Measurements from ENCODE around the gene RIMKLB.

DNA sequence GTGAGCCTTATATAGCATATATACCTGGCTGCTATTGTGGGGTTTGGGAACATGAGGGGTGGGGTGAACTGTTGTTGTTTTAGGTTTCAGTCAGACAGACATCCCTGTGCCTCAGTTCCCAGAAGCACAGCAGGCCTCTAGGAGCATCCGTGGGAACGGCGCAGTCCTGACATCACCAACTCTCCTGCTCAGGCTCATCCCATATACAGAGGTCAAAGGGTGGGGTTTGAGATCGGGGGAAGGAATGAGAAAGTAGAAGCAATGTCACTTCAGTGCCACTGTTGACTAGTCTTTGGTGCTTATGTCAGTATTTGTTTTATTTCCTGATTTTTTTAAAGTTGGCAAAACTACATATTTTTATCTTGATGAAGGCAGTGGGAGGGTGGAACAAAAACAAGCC is 81.5 kb downstream of the RIMKLB start:
- no peak for TF ChIP-seq ZBTB33 (IDR thresholded peaks at IDR 0.05; ENCODE audit: borderline replicate concordance, low read depth)
- TF ChIP-seq, protein P1, sequence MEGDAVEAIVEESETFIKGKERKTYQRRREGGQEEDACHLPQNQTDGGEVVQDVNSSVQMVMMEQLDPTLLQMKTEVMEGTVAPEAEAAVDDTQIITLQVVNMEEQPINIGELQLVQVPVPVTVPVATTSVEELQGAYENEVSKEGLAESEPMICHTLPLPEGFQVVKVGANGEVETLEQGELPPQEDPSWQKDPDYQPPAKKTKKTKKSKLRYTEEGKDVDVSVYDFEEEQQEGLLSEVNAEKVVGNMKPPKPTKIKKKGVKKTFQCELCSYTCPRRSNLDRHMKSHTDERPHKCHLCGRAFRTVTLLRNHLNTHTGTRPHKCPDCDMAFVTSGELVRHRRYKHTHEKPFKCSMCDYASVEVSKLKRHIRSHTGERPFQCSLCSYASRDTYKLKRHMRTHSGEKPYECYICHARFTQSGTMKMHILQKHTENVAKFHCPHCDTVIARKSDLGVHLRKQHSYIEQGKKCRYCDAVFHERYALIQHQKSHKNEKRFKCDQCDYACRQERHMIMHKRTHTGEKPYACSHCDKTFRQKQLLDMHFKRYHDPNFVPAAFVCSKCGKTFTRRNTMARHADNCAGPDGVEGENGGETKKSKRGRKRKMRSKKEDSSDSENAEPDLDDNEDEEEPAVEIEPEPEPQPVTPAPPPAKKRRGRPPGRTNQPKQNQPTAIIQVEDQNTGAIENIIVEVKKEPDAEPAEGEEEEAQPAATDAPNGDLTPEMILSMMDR (IDR thresholded peaks at IDR 0.05): no peak
- TF ChIP-seq EZH2phosphoT487 (IDR thresholded peaks at IDR 0.05; ENCODE audit: borderline replicate concordance, low read depth): no peak
- TF ChIP-seq SMC3 (IDR thresholded peaks at IDR 0.05; ENCODE audit: low read depth, low read length): no peak
- no peak for TF ChIP-seq ELF1 (IDR thresholded peaks at IDR 0.05)
- TF ChIP-seq SIN3A (IDR thresholded peaks at IDR 0.05; ENCODE audit: borderline replicate concordance, low read depth, low read length): no peak
- TF ChIP-seq USF2 (IDR thresholded peaks at IDR 0.05; ENCODE audit: borderline replicate concordance, low read depth, low read length): no peak
